Measurements from ENCODE around the gene TERT. TPM values are rescaled to one million over a fixed set of nuclear protein-coding genes. Genes with fewer than 3 reads are reported as not detected.

TERT gene
- total and polyA plus RNA-seq, 2 of the 8 experiments (the other 6 are each of a cell fraction or from before 2014, with no cell fraction given): 13.1 to 23.1 TPM

DNA sequence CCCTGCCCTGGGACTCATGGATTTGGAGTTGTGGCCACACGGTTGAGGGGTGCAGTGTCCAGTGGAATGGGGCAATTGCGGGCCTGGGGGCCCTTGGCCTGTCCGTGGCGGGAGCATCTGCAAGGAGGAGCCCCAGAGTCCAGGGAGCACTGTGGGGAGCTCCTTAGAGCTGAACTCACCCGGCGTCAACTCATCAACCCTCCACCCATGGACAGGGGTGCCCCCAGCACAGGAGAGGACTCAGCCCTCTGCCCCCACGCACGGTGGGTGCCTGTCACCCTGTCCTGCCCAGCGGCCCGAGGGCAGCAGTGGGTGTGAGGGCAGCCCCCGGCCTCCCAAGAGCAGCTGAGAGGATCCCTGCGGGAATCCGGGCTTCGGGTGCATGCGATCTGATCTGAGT, 70.2 kb downstream of the TERT start:
- no peaks in the 10 kb centered on the region; a peak in 1 of 7 replicates for H3K27me3 ChIP-seq (replicated peaks in 1 of 4; ENCODE audit: control insufficient read depth in 3 of 4, extremely low read depth in 1 of 4, insufficient read depth in 3 of 4, low read length in 3 of 4)
- H3K79me1 ChIP-seq (ENCODE audit: low read depth, low read length): no peaks in the 10 kb centered on the region
- no peak overlapping the region for H3K4me2 ChIP-seq (ENCODE audit: insufficient read depth in 1 of 2, low read depth in 2 of 2, low read length in 2 of 2)
- H3K4me3 ChIP-seq (ENCODE audit: extremely low read depth in 1 of 4, insufficient read depth in 2 of 4, low read depth in 3 of 4, low read length in 4 of 4): no peak overlapping the region
- H3K36me3 ChIP-seq (ENCODE audit: control insufficient read depth in 2 of 4, insufficient read depth in 4 of 4, low read length in 3 of 4): no peaks in the 10 kb centered on the region
- peaks cover 6% of the 10 kb centered on the region; the same call in 1 of the 2 replicates for H3K23me2 ChIP-seq (ENCODE audit: low read depth, low read length)
- H3K4me1 ChIP-seq (replicated peaks in 1 of 4; ENCODE audit: control insufficient read depth in 3 of 4, insufficient read depth in 4 of 4, low read length in 3 of 4): peaks cover 0 to 3% (median 0%) of the 10 kb centered on the region in 4 experiments; a peak in 2 of 7 replicates
- TF ChIP-seq KDM1A (IDR thresholded peaks at IDR 0.05; ENCODE audit: borderline replicate concordance, low read length) (no peak), KDM5A (IDR thresholded peaks at IDR 0.05; ENCODE audit: low read length) (no peak), RFX5 (IDR thresholded peaks at IDR 0.05; ENCODE audit: borderline replicate concordance, low read depth, low read length) (no peak)
- TF ChIP-seq, protein P1, sequence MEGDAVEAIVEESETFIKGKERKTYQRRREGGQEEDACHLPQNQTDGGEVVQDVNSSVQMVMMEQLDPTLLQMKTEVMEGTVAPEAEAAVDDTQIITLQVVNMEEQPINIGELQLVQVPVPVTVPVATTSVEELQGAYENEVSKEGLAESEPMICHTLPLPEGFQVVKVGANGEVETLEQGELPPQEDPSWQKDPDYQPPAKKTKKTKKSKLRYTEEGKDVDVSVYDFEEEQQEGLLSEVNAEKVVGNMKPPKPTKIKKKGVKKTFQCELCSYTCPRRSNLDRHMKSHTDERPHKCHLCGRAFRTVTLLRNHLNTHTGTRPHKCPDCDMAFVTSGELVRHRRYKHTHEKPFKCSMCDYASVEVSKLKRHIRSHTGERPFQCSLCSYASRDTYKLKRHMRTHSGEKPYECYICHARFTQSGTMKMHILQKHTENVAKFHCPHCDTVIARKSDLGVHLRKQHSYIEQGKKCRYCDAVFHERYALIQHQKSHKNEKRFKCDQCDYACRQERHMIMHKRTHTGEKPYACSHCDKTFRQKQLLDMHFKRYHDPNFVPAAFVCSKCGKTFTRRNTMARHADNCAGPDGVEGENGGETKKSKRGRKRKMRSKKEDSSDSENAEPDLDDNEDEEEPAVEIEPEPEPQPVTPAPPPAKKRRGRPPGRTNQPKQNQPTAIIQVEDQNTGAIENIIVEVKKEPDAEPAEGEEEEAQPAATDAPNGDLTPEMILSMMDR (IDR thresholded peaks at IDR 0.05; ENCODE audit: control extremely low read depth in 1 of 3, insufficient read depth in 1 of 3, low read depth in 1 of 3, low read length in 3 of 3): no peak
- H3K18ac ChIP-seq (ENCODE audit: extremely low read depth, low read length): no peak overlapping the region
- DNase-seq (ENCODE audit: low read depth in 1 of 2, low spot score in 2 of 2) (no peak), FAIRE-seq (no peak)
- no peak overlapping the region for H3K14ac ChIP-seq (ENCODE audit: insufficient read length)
- no peak overlapping the region for H2BK120ac ChIP-seq (replicated peaks; ENCODE audit: low read depth, low read length)
- no peak overlapping the region for H2BK12ac ChIP-seq (ENCODE audit: low read depth, low read length)
- WGBS, 2 experiments (ENCODE audit: extremely low coverage in 1 of 2, insufficient coverage in 1 of 2, insufficient read length in 1 of 2, insufficient replicate concordance in 2 of 2, low coverage in 1 of 2, low lambda C conversion rate in 2 of 2, missing lambda C conversion rate in 1 of 2): 94% methylated on average over 11 of the region's 15 CpGs; no CpG with 5 or more reads in 1 of the 2 experiments
- H2BK5ac ChIP-seq (ENCODE audit: low read depth, low read length): no peak overlapping the region
- no peak overlapping the region for H2AK5ac ChIP-seq (ENCODE audit: low read depth, low read length)
- H3K9ac ChIP-seq (replicated peaks in 1 of 4; ENCODE audit: extremely low read depth in 1 of 4, low read depth in 3 of 4, low read length in 3 of 4): no peak overlapping the region
- no peak overlapping the region for H4K8ac ChIP-seq (ENCODE audit: extremely low read depth, insufficient read depth, low read length)
- H4K5ac ChIP-seq (ENCODE audit: insufficient read length, low read depth, low read length): no peak overlapping the region
- no peak overlapping the region for H3K23ac ChIP-seq (ENCODE audit: insufficient read length)
- POLR2A ChIA-PET (ENCODE audit: partially characterized antibody): no interaction called here
- H3K56ac ChIP-seq (replicated peaks; ENCODE audit: insufficient read length, low read depth, low read length): no peak overlapping the region
- H2BK20ac ChIP-seq (ENCODE audit: low read length): no peak overlapping the region
- peaks cover 0 to 3% of the 10 kb centered on the region in 2 experiments for H4K20me1 ChIP-seq (replicated peaks in 1 of 2; ENCODE audit: control insufficient read depth in 1 of 2, insufficient read depth in 2 of 2, low read length in 2 of 2)
- H4K91ac ChIP-seq (replicated peaks; ENCODE audit: insufficient read length, low read length): no peak overlapping the region
- H3K27ac ChIP-seq (ENCODE audit: low read depth, low read length): no peak overlapping the region
- CTCF ChIA-PET (ENCODE audit: partially characterized antibody): interaction anchor here (0.6 to 1.2 kb wide), 2 partner anchors 9 to 323 kb away, joined by 3 to 4 read pairs; no protein-coding TSS in a partner anchor
- peaks cover 0 to 4% of the 10 kb centered on the region in 2 experiments; a peak in 1 of 4 replicates for H3K9me3 ChIP-seq (ENCODE audit: insufficient read depth in 2 of 2, low read depth in 1 of 2, low read length in 1 of 2)
- no peak overlapping the region for H3K4ac ChIP-seq (replicated peaks; ENCODE audit: insufficient read length, low read depth, low read length)
- H2AFZ ChIP-seq (ENCODE audit: low read length): no peak overlapping the region
- H2BK15ac ChIP-seq (ENCODE audit: low read length): no peak overlapping the region
- no peaks in the 10 kb centered on the region for H3K79me2 ChIP-seq (ENCODE audit: control insufficient read depth in 1 of 2, insufficient read depth in 2 of 2, low read length in 2 of 2)
